PC-3 (cell line): Measurements from ENCODE around the gene GRB7. TPM values are rescaled to one million over a fixed set of nuclear protein-coding genes. Genes with fewer than 3 reads are reported as not detected.

Source experiments
- ATAC-seq: fragments of 200-7000 bp; cut with Tn5 transposase; 2 replicates; pipeline ENCODE4 v1.9.1; 2020; ENCODE audit warnings: mild to moderate bottlenecking, moderate library complexity
- BruUV-seq: library from RNA; stranded (reverse); fragments of 400-500 nt; replicated peaks from 2 replicates; lab custom pipeline; 2021; lab: Mats Ljungman, UMichigan
- CTCF ChIA-PET: fragments of 300-600 bp; sonication (Branson Sonifier 250); formaldehyde crosslinking; loops from one replicate; lab custom pipeline; 2022; ENCODE audit warnings: antibody characterized with exemption; lab: Charles Lee
- POLR2A ChIA-PET: fragments of 300-600 bp; sonication (Branson Sonifier 250); formaldehyde crosslinking; loops from one replicate; lab custom pipeline; 2022; ENCODE audit warnings: antibody characterized with exemption; ENCODE audit not compliant: unreplicated experiment; lab: Charles Lee
- DNase-seq: peaks from one replicate; pipeline ENCODE4 v3.0.0-alpha.2; 2015
- H2AFZ ChIP-seq: fragments of 300-600 bp; sonication (generic); 2 replicates; pipeline ENCODE4 v1.6.0; 2016; ENCODE audit warnings: antibody characterized with exemption, low read length
- H3F3A ChIP-seq: fragments of 300-600 bp; sonication (generic); one replicate; pipeline ENCODE4 v1.6.0; 2017; ENCODE audit warnings: antibody characterized with exemption, low read length, control low read depth, mild to moderate bottlenecking; ENCODE audit not compliant: unreplicated experiment
- H3K27ac ChIP-seq: fragments of 300-600 bp; sonication (generic); 2 replicates; pipeline ENCODE4 v1.5.1; 2016; ENCODE audit warnings: mild to moderate bottlenecking, low read length
- H3K27me3 ChIP-seq: fragments of 300-600 bp; sonication (generic); 2 replicates; pipeline ENCODE4 v1.6.1; 2016; ENCODE audit warnings: low read length, mixed read lengths
- H3K36me3 ChIP-seq: fragments of 300-600 bp; sonication (generic); 2 replicates; pipeline ENCODE4 v1.6.1; 2016; ENCODE audit warnings: low read depth, mixed run types, low read length, mixed read lengths
- H3K4me1 ChIP-seq: fragments of 300-600 bp; sonication (generic); 2 replicates; pipeline ENCODE4 v1.5.1; 2016; ENCODE audit warnings: low read length; ENCODE audit not compliant: insufficient read depth
- H3K4me2 ChIP-seq: fragments of 300-600 bp; sonication (generic); 2 replicates; pipeline ENCODE4 v1.6.0; 2016; ENCODE audit warnings: low read length
- H3K4me3 ChIP-seq: fragments of 300-600 bp; sonication (generic); 2 replicates; pipeline ENCODE4 v1.5.1; 2016; ENCODE audit warnings: mild to moderate bottlenecking, low read length, mixed read lengths
- H3K79me2 ChIP-seq: fragments of 300-600 bp; sonication (generic); 2 replicates; pipeline ENCODE4 v1.6.1; 2017; ENCODE audit warnings: low read length, mixed read lengths
- H3K9ac ChIP-seq: fragments of 300-600 bp; sonication (generic); 2 replicates; pipeline ENCODE4 v1.6.0; 2016; ENCODE audit warnings: mild to moderate bottlenecking, low read length
- H3K9me2 ChIP-seq: fragments of 300-600 bp; sonication (generic); replicated peaks from 2 replicates; pipeline ENCODE4 v1.6.1; 2016; ENCODE audit warnings: mixed run types, low read length, mixed read lengths
- H3K9me3 ChIP-seq: fragments of 300-600 bp; sonication (generic); 2 replicates; pipeline ENCODE4 v1.6.1; 2016; ENCODE audit warnings: low read length, mixed read lengths
- H4K20me1 ChIP-seq: fragments of 300-600 bp; sonication (generic); 2 replicates; pipeline ENCODE4 v1.6.1; 2016; ENCODE audit warnings: low read length, mixed read lengths
- EZH2 ChIP-seq: fragments of 300-600 bp; sonication (generic); IDR thresholded peaks from one replicate; pipeline ENCODE4 v1.6.1; 2017; ENCODE audit warnings: antibody characterized with exemption, mild to moderate bottlenecking, low read length; ENCODE audit not compliant: unreplicated experiment
- EZH2phosphoT487 ChIP-seq: fragments of 300-600 bp; sonication (generic); IDR thresholded peaks from 2 replicates; pipeline ENCODE4 v1.6.1; 2018; ENCODE audit warnings: mild to moderate bottlenecking, antibody characterized with exemption, low read length, borderline replicate concordance
- intact Hi-C: fragments of 100-400 bp; cut with micrococcal nuclease; formaldehyde crosslinking; loops from 2 replicates; pipeline ENCODE4 v1.9.0; 2023
- total RNA-seq: library from RNA; depleted of rRNA; stranded (reverse); fragments of >200 nt; gene quantifications from 2 replicates; pipeline ENCODE4 v1.2.3, GENCODE V29; 2014
- TF ChIP-seq, protein P1 (sequence below): fragments of 300-600 bp; sonication (generic); conservative IDR thresholded peaks from 2 replicates; pipeline ENCODE4 v1.5.1; 2017; ENCODE audit warnings: antibody characterized with exemption, low read depth, mild to moderate bottlenecking, low read length

Gene GRB7
- total RNA-seq, 1 experiment from 2014 or later: 31.3 TPM

DNA sequence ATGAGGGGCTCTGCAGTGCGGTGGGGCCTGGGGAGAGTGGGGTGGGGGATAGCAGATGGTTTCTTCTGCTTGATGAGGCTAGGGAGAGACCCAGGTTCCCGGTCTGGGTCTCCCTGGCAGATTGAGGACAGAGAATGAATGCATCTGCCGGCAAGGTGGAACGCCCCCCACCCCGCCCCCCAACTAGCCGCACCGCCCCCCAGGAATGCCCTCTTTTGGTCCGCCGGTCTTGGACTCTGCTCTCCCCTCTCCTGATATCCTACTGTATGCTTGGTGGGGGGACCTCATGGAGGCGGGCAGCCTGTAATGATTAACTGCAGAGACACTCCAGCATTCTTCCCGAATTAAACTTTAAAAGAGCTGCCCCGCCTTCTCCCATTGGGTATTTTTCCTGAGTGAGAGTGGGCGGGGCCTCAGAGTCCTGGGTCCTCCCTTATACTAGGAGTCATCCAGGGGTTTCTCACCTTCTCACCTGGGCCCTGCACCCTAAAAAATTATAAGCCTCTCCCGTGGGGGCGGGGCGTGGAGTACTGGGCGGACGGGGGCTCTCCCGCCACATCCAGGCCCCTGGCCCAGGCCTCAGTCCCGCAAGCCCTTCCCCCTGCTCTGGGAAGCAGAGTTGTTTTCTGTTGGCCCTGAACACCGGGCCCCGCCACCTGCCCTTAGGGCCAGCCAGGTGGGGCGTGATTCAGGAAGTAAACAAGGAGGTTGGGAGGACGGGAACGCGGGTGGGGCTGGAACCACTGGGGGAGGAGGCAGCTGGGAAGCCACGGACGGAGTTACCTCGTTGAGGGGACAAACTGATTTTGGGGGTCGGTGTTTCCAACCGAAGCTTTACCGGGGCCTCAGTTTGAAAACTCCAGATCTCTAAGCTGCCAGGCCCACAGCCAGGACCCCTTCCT, 1.5 kb downstream of the GRB7 start:
- Histone ChIP-seq H3K79me2 (peaks cover 16% of the 10 kb centered on the region; the same call in 1 of the 2 replicates), H3K36me3 (no peaks in the 10 kb centered on the region; the same call in 1 of the 2 replicates), H3K27me3 (no peaks in the 10 kb centered on the region), H3F3A (no peaks in the 10 kb centered on the region), H3K4me1 (peaks cover 35% of the 10 kb centered on the region), H3K9me3 (no peaks in the 10 kb centered on the region), H3K9me2 (no peaks in the 10 kb centered on the region), H2AFZ (peak overlapping the region; percentile 85), H4K20me1 (peaks cover 5% of the 10 kb centered on the region; the same call in 1 of the 2 replicates), H3K27ac (peak overlapping the region; percentile 89), H3K9ac (peak overlapping the region; percentile 83), H3K4me2 (peak overlapping the region; percentile 96), H3K4me3 (peak overlapping the region; percentile 88)
- TF ChIP-seq EZH2phosphoT487: no peak
- TF ChIP-seq, protein P1, sequence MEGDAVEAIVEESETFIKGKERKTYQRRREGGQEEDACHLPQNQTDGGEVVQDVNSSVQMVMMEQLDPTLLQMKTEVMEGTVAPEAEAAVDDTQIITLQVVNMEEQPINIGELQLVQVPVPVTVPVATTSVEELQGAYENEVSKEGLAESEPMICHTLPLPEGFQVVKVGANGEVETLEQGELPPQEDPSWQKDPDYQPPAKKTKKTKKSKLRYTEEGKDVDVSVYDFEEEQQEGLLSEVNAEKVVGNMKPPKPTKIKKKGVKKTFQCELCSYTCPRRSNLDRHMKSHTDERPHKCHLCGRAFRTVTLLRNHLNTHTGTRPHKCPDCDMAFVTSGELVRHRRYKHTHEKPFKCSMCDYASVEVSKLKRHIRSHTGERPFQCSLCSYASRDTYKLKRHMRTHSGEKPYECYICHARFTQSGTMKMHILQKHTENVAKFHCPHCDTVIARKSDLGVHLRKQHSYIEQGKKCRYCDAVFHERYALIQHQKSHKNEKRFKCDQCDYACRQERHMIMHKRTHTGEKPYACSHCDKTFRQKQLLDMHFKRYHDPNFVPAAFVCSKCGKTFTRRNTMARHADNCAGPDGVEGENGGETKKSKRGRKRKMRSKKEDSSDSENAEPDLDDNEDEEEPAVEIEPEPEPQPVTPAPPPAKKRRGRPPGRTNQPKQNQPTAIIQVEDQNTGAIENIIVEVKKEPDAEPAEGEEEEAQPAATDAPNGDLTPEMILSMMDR: no peak
- no peak for TF ChIP-seq EZH2
- ChIA-PET CTCF (interaction anchor here (0.6 to 0.9 kb wide), 2 partner anchors 9 to 221 kb away, joined by 4 to 7 read pairs; no protein-coding TSS in a partner anchor), POLR2A (interaction anchor here (0.5 kb wide), 1 partner anchor 70 kb away, joined by 3 read pairs; no protein-coding TSS in a partner anchor)
- ATAC-seq (peak; percentile 52), DNase-seq (peak; percentile 72)
- intact Hi-C loops: no loop called here
- no TSS peak for BruUV-seq

DNA sequence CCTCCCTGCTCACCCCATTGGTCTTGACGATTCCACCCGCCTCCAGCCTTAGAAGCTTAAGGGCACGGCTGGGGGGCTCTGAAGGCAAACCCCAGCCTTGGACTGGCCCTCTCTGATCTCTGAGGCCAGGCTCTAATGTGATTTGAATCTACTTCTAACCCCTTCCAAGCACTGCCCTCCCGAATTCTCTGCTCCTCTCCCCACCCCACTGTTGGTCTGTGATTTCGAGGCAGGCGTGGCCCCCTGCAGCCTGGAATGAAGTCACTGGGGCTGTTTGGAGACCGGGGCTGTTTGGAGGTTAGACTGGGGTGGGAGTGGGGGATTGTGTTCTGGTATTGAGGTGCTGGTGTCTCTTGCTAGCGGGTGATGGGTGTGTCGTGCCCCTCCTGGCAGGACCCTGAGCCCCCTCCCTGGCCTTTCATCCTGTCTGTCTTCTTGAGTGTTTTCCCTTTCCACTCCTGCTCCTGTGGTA, 2.2 kb downstream of the GRB7 start:
- Histone ChIP-seq H3K9me3 (no peaks in the 10 kb centered on the region), H4K20me1 (peaks cover 5% of the 10 kb centered on the region; the same call in 1 of the 2 replicates), H3K9ac (peak overlapping the region; percentile 83), H3K4me2 (peak overlapping the region; percentile 96), H3K4me3 (peak overlapping the region; percentile 88), H3K9me2 (no peaks in the 10 kb centered on the region), H3K36me3 (no peaks in the 10 kb centered on the region; the same call in 1 of the 2 replicates), H3K27me3 (no peaks in the 10 kb centered on the region), H2AFZ (peak overlapping the region; percentile 64), H3K79me2 (peaks cover 16% of the 10 kb centered on the region; the same call in 1 of the 2 replicates), H3K4me1 (peaks cover 35% of the 10 kb centered on the region), H3K27ac (peak overlapping the region; percentile 89), H3F3A (no peaks in the 10 kb centered on the region)
- ATAC-seq (peak; percentile 18), DNase-seq (peak; percentile 28)
- TSS peak; percentile 78 for BruUV-seq
- TF ChIP-seq, protein P1: no peak
- no peak for TF ChIP-seq EZH2
- no peak for TF ChIP-seq EZH2phosphoT487
- ChIA-PET POLR2A (no interaction called here), CTCF (interaction anchor here (0.6 to 0.9 kb wide), 2 partner anchors 10 to 220 kb away, joined by 4 to 7 read pairs; no protein-coding TSS in a partner anchor)
- intact Hi-C loops: no loop called here
